Stimulated activated CD8-positive, alpha-beta memory T cell treated with anti-CD3 and anti-CD28 coated beads, Interleukin-4, amount 100 ng/mL, for 1 hour (primary cell): ENCODE results near the gene RPS3.

Source experiments
- DNase-seq, 2 donors: peaks; one replicate each; pipeline ENCODE4 v3.0.0-alpha.2; 2020; ENCODE audit warnings: low read depth in 2 of 2, low spot score in 1 of 2

Gene RPS3

GRCh38 chr11:75413864-75414263 lies 14.5 kb downstream of the RPS3 start:
- DNase-seq = no peak

- no peak for DNase-seq
Observed at GRCh38 chr11:75420224-75421034, 21.1 kb downstream of the RPS3 start.

- no peak for DNase-seq
Observed at GRCh38 chr11:75421035-75421602, 21.8 kb downstream of the RPS3 start.

GRCh38 chr11:75421902-75422247 lies 22.6 kb downstream of the RPS3 start:
- no peak for DNase-seq

GRCh38 chr11:75422248-75423231 lies 23.2 kb downstream of the RPS3 start:
- DNase-seq = no peak

- DNase-seq = no peak
Observed at GRCh38 chr11:75423721-75424120, 24.4 kb downstream of the RPS3 start.

GRCh38 chr11:75424396-75424795 lies 25.1 kb downstream of the RPS3 start:
- DNase-seq = no peak

GRCh38 chr11:75425422-75425821 lies 26.1 kb downstream of the RPS3 start:
- no peak for DNase-seq

GRCh38 chr11:75426720-75427086 lies 27.4 kb downstream of the RPS3 start:
- no peak for DNase-seq

- no peak for DNase-seq
Observed at GRCh38 chr11:75427181-75427580, 27.9 kb downstream of the RPS3 start.

GRCh38 chr11:75428281-75428724 lies 29.0 kb downstream of the RPS3 start:
- peak; percentile 5 to 47 for DNase-seq

- no peak for DNase-seq
Observed at GRCh38 chr11:75428989-75429640, 29.8 kb downstream of the RPS3 start.

GRCh38 chr11:75429641-75429901 lies 30.3 kb downstream of the RPS3 start:
- no peak for DNase-seq

GRCh38 chr11:75429902-75430713 lies 30.8 kb downstream of the RPS3 start:
- peak; percentile 13 to 21 for DNase-seq

GRCh38 chr11:75430714-75431532 lies 31.6 kb downstream of the RPS3 start:
- no peak for DNase-seq

GRCh38 chr11:75431533-75432525 lies 32.5 kb downstream of the RPS3 start:
- no peak for DNase-seq

GRCh38 chr11:75432911-75433321 lies 33.6 kb downstream of the RPS3 start, which contains the start of gene KLHL35:
TSS of gene KLHL35 (minus strand) at chr11:75433203. CDS start at chr11:75430629, 2,574 bp downstream.
- DNase-seq = no peak

- DNase-seq = no peak
Observed at GRCh38 chr11:75433443-75433842, 34.1 kb downstream of the RPS3 start.
